Fibroblast of lung (primary cell): Measurements from ENCODE around the gene RNASEH2B. TPM values are rescaled to one million over a fixed set of nuclear protein-coding genes. Genes with fewer than 3 reads are reported as not detected.

Source experiments
- DNase-seq, 2 donors: peaks; one replicate each; pipeline versions ENCODE4 v3.0.0 to v3.0.0-alpha.2; 2010; ENCODE audit warnings: low read depth in 2 of 2
- H2AFZ ChIP-seq: 2 replicates; pipeline ENCODE4 v1.5.1; 2012; ENCODE audit warnings: low read length, control low read depth, inconsistent platforms
- H3K27ac ChIP-seq: 2 replicates; pipeline ENCODE4 v1.5.1; 2011; ENCODE audit warnings: low read length, control low read depth; ENCODE audit not compliant: insufficient read depth
- H3K27me3 ChIP-seq: 2 replicates; pipeline ENCODE4 v1.5.1; 2011; ENCODE audit warnings: mild to moderate bottlenecking, low read length; ENCODE audit not compliant: control insufficient read depth, insufficient read depth
- H3K36me3 ChIP-seq: 2 replicates; pipeline ENCODE4 v1.5.1; 2011; ENCODE audit warnings: low read length; ENCODE audit not compliant: control insufficient read depth, insufficient read depth
- H3K4me1 ChIP-seq: 2 replicates; pipeline ENCODE4 v1.5.1; 2011; ENCODE audit warnings: low read length; ENCODE audit not compliant: control insufficient read depth, insufficient read depth; ENCODE audit errors: extremely low read depth
- H3K4me2 ChIP-seq: 2 replicates; pipeline ENCODE4 v1.5.1; 2011; ENCODE audit warnings: low read length, control low read depth; ENCODE audit not compliant: insufficient read depth; ENCODE audit errors: extremely low read depth
- H3K4me3 ChIP-seq, 4 experiments: fragments of 200-600 bp in 1 of 4; sonication (generic) in 1 of 4; replicated peaks in 1 of 4; 2 replicates each; pipeline ENCODE4 v1.5.1; 2011 to 2016; ENCODE audit warnings: low read length in 4 of 4, low read depth in 3 of 4, mild to moderate bottlenecking in 3 of 4, control low read depth in 2 of 4, inconsistent platforms in 1 of 4, mixed read lengths in 1 of 4; ENCODE audit not compliant: insufficient read depth in 1 of 4; ENCODE audit errors: control extremely low read depth in 1 of 4
- H3K79me2 ChIP-seq: 2 replicates; pipeline ENCODE4 v1.5.1; 2012; ENCODE audit warnings: mild to moderate bottlenecking, low read length, inconsistent platforms; ENCODE audit not compliant: control insufficient read depth, insufficient read depth
- H3K9ac ChIP-seq: 2 replicates; pipeline ENCODE4 v1.5.1; 2011; ENCODE audit warnings: mild to moderate bottlenecking, low read length, control low read depth; ENCODE audit not compliant: insufficient read depth
- H3K9me3 ChIP-seq: 2 replicates; pipeline ENCODE4 v1.5.1; 2012; ENCODE audit warnings: low read depth, low read length; ENCODE audit not compliant: control insufficient read depth, insufficient read depth
- H4K20me1 ChIP-seq: 2 replicates; pipeline ENCODE4 v1.5.1; 2011; ENCODE audit warnings: low read length; ENCODE audit not compliant: control insufficient read depth, insufficient read depth; ENCODE audit errors: extremely low read depth
- CTCF ChIP-seq, 2 donors: IDR thresholded peaks in 1 of 2; conservative IDR thresholded peaks in 1 of 2; 1 replicate in 1 of 2; 2 replicates in 1 of 2; pipeline ENCODE4 v1.5.1; 2011 to 2012; ENCODE audit warnings: low read length in 2 of 2, control low read depth in 1 of 2, inconsistent platforms in 1 of 2, low read depth in 1 of 2, mild to moderate bottlenecking in 1 of 2
- EZH2 ChIP-seq: IDR thresholded peaks from 2 replicates; pipeline ENCODE4 v1.5.1; 2012; ENCODE audit warnings: low read length, control low read depth, mild to moderate bottlenecking; ENCODE audit errors: missing control alignments
- polyA plus RNA-seq, 2 donors: library from polyadenylated mRNA; depleted of rRNA in 1 of 2; stranded (reverse) in 1 of 2; unstranded in 1 of 2; fragments of >200 nt; gene quantifications; 2 replicates each; pipeline ENCODE4 v1.2.1, GENCODE V29; 2011 to 2012; ENCODE audit warnings: missing spikeins in 1 of 2
- total RNA-seq: library from RNA; depleted of rRNA; stranded (reverse); fragments of >200 nt; gene quantifications from 2 replicates; pipeline ENCODE4 v1.2.1, GENCODE V29; 2014

The RNASEH2B gene
- total and polyA plus RNA-seq, 2 donors (not counting 1 experiment from before 2014, with no cell fraction given) = 24.5 to 68.7 TPM

GRCh38 chr13:50898338-50898737 is 11.3 kb upstream of the RNASEH2B start:
- no peaks in the 10 kb centered on the region for H3K9me3 ChIP-seq
- DNase-seq = no peak
- no peak overlapping the region for H2AFZ ChIP-seq
- H4K20me1 ChIP-seq = no peaks in the 10 kb centered on the region
- TF ChIP-seq EZH2 (no peak), CTCF (conservative IDR thresholded peaks at IDR 0.05 in 1 of 2, IDR thresholded peaks at IDR 0.05 in 1 of 2; ENCODE audit: low read depth in 1 of 2, low read length in 2 of 2) (no peak)
- no peak overlapping the region for H3K9ac ChIP-seq
- no peak overlapping the region for H3K27ac ChIP-seq
- H3K79me2 ChIP-seq = no peaks in the 10 kb centered on the region
- H3K4me1 ChIP-seq = no peaks in the 10 kb centered on the region
- no peaks in the 10 kb centered on the region for H3K27me3 ChIP-seq
- no peak overlapping the region for H3K4me3 ChIP-seq
- no peak overlapping the region for H3K4me2 ChIP-seq
- no peaks in the 10 kb centered on the region for H3K36me3 ChIP-seq

- no peak overlapping the region for H3K4me3 ChIP-seq
- H3K9me3 ChIP-seq = no peaks in the 10 kb centered on the region
- H3K9ac ChIP-seq = no peak overlapping the region
- TF ChIP-seq EZH2 (no peak), CTCF (conservative IDR thresholded peaks at IDR 0.05 in 1 of 2, IDR thresholded peaks at IDR 0.05 in 1 of 2; ENCODE audit: low read depth in 1 of 2, low read length in 2 of 2) (no peak)
- H3K27ac ChIP-seq = no peak overlapping the region
- no peaks in the 10 kb centered on the region for H4K20me1 ChIP-seq
- H3K36me3 ChIP-seq = no peaks in the 10 kb centered on the region
- H3K79me2 ChIP-seq = no peaks in the 10 kb centered on the region
- DNase-seq = peak in 1 of 2 donors; percentile 11
- no peak overlapping the region for H3K4me2 ChIP-seq
- H3K4me1 ChIP-seq = no peaks in the 10 kb centered on the region
- no peak overlapping the region for H2AFZ ChIP-seq
- no peaks in the 10 kb centered on the region for H3K27me3 ChIP-seq
Observed at GRCh38 chr13:50901701-50902100, 7.9 kb upstream of the RNASEH2B start.

GRCh38 chr13:50905256-50905655 is 4.3 kb upstream of the RNASEH2B start:
- no peaks in the 10 kb centered on the region for H3K79me2 ChIP-seq
- TF ChIP-seq CTCF (conservative IDR thresholded peaks at IDR 0.05 in 1 of 2, IDR thresholded peaks at IDR 0.05 in 1 of 2; ENCODE audit: low read depth in 1 of 2, low read length in 2 of 2) = no peak
- TF ChIP-seq EZH2 = no peak
- no peaks in the 10 kb centered on the region for H3K9me3 ChIP-seq

More at GRCh38 chr13:50905256-50905655, 4.3 kb upstream of the RNASEH2B start:
- Histone ChIP-seq H3K4me3 (no peak overlapping the region), H2AFZ (no peak overlapping the region), H3K36me3 (no peaks in the 10 kb centered on the region), H3K4me1 (no peaks in the 10 kb centered on the region), H3K27ac (no peak overlapping the region), H3K9ac (no peak overlapping the region), H3K27me3 (no peaks in the 10 kb centered on the region), H4K20me1 (no peaks in the 10 kb centered on the region), H3K4me2 (no peak overlapping the region)
- no peak for DNase-seq
